ENCODE data around the gene CLIC2. TPM values are rescaled to one million over a fixed set of nuclear protein-coding genes. Genes with fewer than 3 reads are reported as not detected.
A peak's percentile ranks its signal among the peaks of the same experiment; 100 is the strongest.

Gene CLIC2
- total and polyA plus RNA-seq, 10 of the 15 experiments (the other 5 are each of a cell fraction or from before 2014, with no cell fraction given): 18.4 to 41.0 (median 21.1) TPM

DNA sequence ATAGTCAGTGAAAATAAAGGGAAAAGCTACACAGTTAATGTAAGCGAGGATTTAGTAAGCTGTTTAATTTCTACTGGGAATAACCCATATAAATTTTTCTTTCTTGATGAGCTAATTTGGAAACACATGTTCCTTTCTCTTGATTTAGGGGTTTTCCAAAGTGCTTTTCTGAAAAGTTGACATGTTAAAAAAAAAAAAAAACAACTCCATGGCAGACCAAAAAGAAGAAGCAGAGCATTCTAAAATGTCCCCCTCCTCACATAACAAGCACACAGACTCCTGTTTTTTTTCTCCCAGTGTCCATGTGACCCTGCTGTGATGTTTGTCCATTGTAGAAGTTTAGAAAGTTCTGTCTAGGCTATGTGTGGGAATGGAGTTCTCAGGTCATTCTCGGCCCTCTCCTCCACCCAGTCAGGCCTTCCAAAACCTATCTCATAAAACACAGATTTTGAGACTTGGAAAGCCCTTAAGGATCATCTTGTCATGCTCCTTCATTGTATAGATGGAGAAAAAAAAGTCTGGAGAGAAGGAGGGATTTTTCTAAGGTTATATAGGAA lies 792 bp downstream of the CLIC2 start:
- intact Hi-C loops (cut with micrococcal nuclease; ENCODE audit: unreplicated experiment): no loop called here
- WGBS (ENCODE audit: insufficient coverage, insufficient replicate concordance, low lambda C conversion rate, missing lambda C conversion rate): 25% methylated on average over 2 of the region's 2 CpGs
- Histone ChIP-seq H4K20me1 (ENCODE audit: control insufficient read depth, insufficient read depth) (no peaks in the 10 kb centered on the region), H3K27ac (ENCODE audit: control insufficient read depth, insufficient read depth) (peak overlapping the region; percentile 36), H3K36me3 (ENCODE audit: control insufficient read depth in 2 of 2, insufficient read depth in 2 of 2, low read length in 1 of 2) (no peaks in the 10 kb centered on the region), H3K79me2 (ENCODE audit: control insufficient read depth, insufficient read depth, low read length) (peaks cover 3% of the 10 kb centered on the region), H3K4me2 (ENCODE audit: control insufficient read depth, insufficient read depth) (peak overlapping the region; percentile 38; the same call in 1 of the 2 replicates), H3K9me3 (replicated peaks; ENCODE audit: control insufficient read depth, insufficient read depth, low read length) (no peaks in the 10 kb centered on the region), H3K9ac (ENCODE audit: control insufficient read depth, insufficient read depth, low read length) (peak overlapping the region; percentile 38), H3K4me1 (ENCODE audit: control insufficient read depth, insufficient read depth, low read length) (no peaks in the 10 kb centered on the region), H3K4me3 (peak overlapping the region; percentile 33; the same call in 1 of the 2 replicates), H3K27me3 (replicated peaks in 1 of 2; ENCODE audit: control insufficient read depth in 2 of 2, insufficient read depth in 2 of 2, low read length in 1 of 2) (no peaks in the 10 kb centered on the region), H2AFZ (ENCODE audit: control insufficient read depth, low read depth, low read length) (peak overlapping the region; percentile 16; the same call in 1 of the 2 replicates)
- FAIRE-seq (no peak), ATAC-seq (peak; percentile 19; the same call in 2 of the 3 replicates), DNase-seq (ENCODE audit: low read depth, low spot score) (no peak)
- in situ Hi-C loops (cut with MboI): no loop called here
- ChIA-PET CTCF (interaction anchor here (1.3 to 1.5 kb wide), 2 partner anchors 10 to 116 kb away, joined by 3 to 4 read pairs; no protein-coding TSS in a partner anchor), POLR2A (no interaction called here), RAD21 (ENCODE audit: unreplicated experiment) (interaction anchor here (0.6 to 2.0 kb wide), 5 partner anchors 67 to 298 kb away, joined by 3 to 9 read pairs (median 4); partner anchors contain the start of gene VBP1), SMC1A (ENCODE audit: uncharacterized antibody, unreplicated experiment) (interaction anchor here (1.6 to 2.1 kb wide), 2 partner anchors 19 to 92 kb away, joined by 6 to 7 read pairs; no protein-coding TSS in a partner anchor)
- no TSS peak for BruUV-seq (replicated peaks)
- TF ChIP-seq ZNF384 (IDR thresholded peaks at IDR 0.05; ENCODE audit: borderline replicate concordance, low read depth, low read length) (peak; percentile 60; the same call in 1 of the 2 replicates), CREM (IDR thresholded peaks at IDR 0.05; ENCODE audit: low read depth) (no peak)
- TF ChIP-seq, protein P1, sequence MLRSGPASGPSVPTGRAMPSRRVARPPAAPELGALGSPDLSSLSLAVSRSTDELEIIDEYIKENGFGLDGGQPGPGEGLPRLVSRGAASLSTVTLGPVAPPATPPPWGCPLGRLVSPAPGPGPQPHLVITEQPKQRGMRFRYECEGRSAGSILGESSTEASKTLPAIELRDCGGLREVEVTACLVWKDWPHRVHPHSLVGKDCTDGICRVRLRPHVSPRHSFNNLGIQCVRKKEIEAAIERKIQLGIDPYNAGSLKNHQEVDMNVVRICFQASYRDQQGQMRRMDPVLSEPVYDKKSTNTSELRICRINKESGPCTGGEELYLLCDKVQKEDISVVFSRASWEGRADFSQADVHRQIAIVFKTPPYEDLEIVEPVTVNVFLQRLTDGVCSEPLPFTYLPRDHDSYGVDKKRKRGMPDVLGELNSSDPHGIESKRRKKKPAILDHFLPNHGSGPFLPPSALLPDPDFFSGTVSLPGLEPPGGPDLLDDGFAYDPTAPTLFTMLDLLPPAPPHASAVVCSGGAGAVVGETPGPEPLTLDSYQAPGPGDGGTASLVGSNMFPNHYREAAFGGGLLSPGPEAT (IDR thresholded peaks at IDR 0.05; ENCODE audit: low read depth): 0 out of 2 replicates have a peak, but pooled peaks have one; percentile 24

DNA sequence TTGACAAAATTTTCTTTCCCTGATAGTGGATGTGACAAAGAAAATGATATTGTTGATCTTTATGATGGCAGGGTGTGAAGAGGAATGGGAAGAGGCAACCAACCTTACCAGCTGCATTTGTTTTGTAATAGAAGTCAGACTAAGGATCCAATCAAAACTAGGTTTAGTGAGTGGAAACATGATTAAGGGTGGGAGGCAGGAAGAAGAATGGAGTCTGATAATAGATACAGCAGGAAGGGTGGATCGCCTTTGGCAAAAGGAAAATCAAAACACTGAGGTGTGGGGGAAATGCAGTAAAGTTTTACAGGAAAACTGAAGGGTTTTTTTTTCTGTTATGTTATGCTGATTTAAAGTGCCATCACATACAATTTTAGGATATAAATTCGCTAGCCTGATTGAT lies 3.4 kb downstream of the CLIC2 start:
- Histone ChIP-seq H3K4me3 (no peak overlapping the region), H3K79me2 (ENCODE audit: control insufficient read depth, insufficient read depth, low read length) (peaks cover 3% of the 10 kb centered on the region), H3K9ac (ENCODE audit: control insufficient read depth, insufficient read depth, low read length) (no peak overlapping the region), H3K9me3 (replicated peaks; ENCODE audit: control insufficient read depth, insufficient read depth, low read length) (no peaks in the 10 kb centered on the region), H3K4me2 (ENCODE audit: control insufficient read depth, insufficient read depth) (no peak overlapping the region), H3K27ac (ENCODE audit: control insufficient read depth, insufficient read depth) (no peak overlapping the region), H4K20me1 (ENCODE audit: control insufficient read depth, insufficient read depth) (no peaks in the 10 kb centered on the region), H3K4me1 (ENCODE audit: control insufficient read depth, insufficient read depth, low read length) (no peaks in the 10 kb centered on the region), H3K27me3 (replicated peaks in 1 of 2; ENCODE audit: control insufficient read depth in 2 of 2, insufficient read depth in 2 of 2, low read length in 1 of 2) (no peaks in the 10 kb centered on the region), H3K36me3 (ENCODE audit: control insufficient read depth in 2 of 2, insufficient read depth in 2 of 2, low read length in 1 of 2) (no peaks in the 10 kb centered on the region), H2AFZ (ENCODE audit: control insufficient read depth, low read depth, low read length) (no peak overlapping the region)
- POLR2A ChIA-PET: no interaction called here
- intact Hi-C loops (cut with micrococcal nuclease; ENCODE audit: unreplicated experiment) (no loop called here), in situ Hi-C loops (cut with MboI) (no loop called here)
- RAD21 ChIA-PET (ENCODE audit: unreplicated experiment): no interaction called here
- DNase-seq (ENCODE audit: low read depth, low spot score) (no peak), FAIRE-seq (no peak), ATAC-seq (no peak)
- no TSS peak for BruUV-seq (replicated peaks)
- SMC1A ChIA-PET (ENCODE audit: uncharacterized antibody, unreplicated experiment): no interaction called here
- 2% methylated on average over 2 of the region's 2 CpGs for WGBS (ENCODE audit: insufficient coverage, insufficient replicate concordance, low lambda C conversion rate, missing lambda C conversion rate)
- CTCF ChIA-PET: no interaction called here
- no peak for TF ChIP-seq CBX5 (IDR thresholded peaks at IDR 0.05; ENCODE audit: low read depth)
- no peak for TF ChIP-seq EGR1 (IDR thresholded peaks at IDR 0.05; ENCODE audit: borderline replicate concordance in 1 of 2, low read depth in 2 of 2, low read length in 2 of 2)
- TF ChIP-seq LARP7 (IDR thresholded peaks at IDR 0.05): no peak
- TF ChIP-seq ZBED1 (IDR thresholded peaks at IDR 0.05; ENCODE audit: borderline replicate concordance): no peak
- no peak for TF ChIP-seq STAT3 (IDR thresholded peaks at IDR 0.05; ENCODE audit: low read depth, low read length)
- TF ChIP-seq CHD1 (IDR thresholded peaks at IDR 0.05; ENCODE audit: low read depth, low read length): no peak
- TF ChIP-seq, protein P2, sequence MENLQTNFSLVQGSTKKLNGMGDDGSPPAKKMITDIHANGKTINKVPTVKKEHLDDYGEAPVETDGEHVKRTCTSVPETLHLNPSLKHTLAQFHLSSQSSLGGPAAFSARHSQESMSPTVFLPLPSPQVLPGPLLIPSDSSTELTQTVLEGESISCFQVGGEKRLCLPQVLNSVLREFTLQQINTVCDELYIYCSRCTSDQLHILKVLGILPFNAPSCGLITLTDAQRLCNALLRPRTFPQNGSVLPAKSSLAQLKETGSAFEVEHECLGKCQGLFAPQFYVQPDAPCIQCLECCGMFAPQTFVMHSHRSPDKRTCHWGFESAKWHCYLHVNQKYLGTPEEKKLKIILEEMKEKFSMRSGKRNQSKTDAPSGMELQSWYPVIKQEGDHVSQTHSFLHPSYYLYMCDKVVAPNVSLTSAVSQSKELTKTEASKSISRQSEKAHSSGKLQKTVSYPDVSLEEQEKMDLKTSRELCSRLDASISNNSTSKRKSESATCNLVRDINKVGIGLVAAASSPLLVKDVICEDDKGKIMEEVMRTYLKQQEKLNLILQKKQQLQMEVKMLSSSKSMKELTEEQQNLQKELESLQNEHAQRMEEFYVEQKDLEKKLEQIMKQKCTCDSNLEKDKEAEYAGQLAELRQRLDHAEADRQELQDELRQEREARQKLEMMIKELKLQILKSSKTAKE (IDR thresholded peaks at IDR 0.05; ENCODE audit: low read depth, poor library complexity, severe bottlenecking): no peak
